Measurements from ENCODE around the gene TPRA1.
A peak's percentile ranks its signal among the peaks of the same experiment; 100 is the strongest.

The TPRA1 gene

DNA sequence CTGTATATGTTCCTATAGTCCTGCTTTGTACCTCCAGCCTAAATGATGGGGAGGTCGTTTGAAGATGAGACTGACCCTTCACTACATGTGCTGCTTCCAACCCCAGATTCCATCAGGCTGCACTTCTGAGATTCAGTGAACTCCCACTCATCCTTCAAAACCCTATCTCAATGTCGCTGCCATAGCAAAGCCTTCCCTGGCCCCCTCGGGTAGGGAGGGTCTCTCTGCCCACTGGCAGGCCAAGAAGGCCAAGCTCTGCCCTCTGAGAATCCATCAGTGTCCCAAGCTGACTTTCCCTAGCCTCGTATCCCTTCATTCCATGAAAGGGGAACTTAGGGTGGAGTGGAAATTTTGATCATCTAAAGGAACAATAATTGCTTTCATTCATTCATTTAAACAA lies 35.4 kb downstream of the TPRA1 start:
- DNase-seq, result no peak

DNA sequence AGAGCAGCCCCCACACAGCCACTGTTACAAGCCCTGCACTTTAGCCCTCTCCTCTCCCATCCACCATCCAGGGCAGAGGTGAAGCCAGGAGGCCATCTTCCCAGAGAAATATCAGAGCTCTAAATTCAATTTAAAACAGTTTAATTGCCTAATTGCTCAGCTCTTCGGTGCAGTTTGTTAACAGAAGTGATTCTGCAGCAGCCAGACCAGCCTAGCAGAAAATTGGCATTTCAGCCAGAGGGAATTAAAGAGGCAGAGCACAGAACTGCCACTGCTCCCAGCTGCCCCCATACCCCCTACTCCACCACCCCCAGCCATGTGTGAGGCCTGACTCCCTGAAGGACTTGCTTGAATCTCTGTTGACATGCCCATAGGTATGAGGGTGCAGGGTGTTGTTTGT lies 38.5 kb downstream of the TPRA1 start:
- DNase-seq, result no peak

GRCh38 chr3:127551178-127551577 lies 39.4 kb downstream of the TPRA1 start:
- DNase-seq, result no peak

GRCh38 chr3:127550468-127551157 lies 39.9 kb downstream of the TPRA1 start:
- no peak for DNase-seq

- no peak for DNase-seq
These were observed 40.6 kb downstream of the TPRA1 start for GRCh38 chr3:127549826-127550467.

GRCh38 chr3:127547761-127548605 lies 42.5 kb downstream of the TPRA1 start:
- peak; percentile 66 to 76 for DNase-seq

DNA sequence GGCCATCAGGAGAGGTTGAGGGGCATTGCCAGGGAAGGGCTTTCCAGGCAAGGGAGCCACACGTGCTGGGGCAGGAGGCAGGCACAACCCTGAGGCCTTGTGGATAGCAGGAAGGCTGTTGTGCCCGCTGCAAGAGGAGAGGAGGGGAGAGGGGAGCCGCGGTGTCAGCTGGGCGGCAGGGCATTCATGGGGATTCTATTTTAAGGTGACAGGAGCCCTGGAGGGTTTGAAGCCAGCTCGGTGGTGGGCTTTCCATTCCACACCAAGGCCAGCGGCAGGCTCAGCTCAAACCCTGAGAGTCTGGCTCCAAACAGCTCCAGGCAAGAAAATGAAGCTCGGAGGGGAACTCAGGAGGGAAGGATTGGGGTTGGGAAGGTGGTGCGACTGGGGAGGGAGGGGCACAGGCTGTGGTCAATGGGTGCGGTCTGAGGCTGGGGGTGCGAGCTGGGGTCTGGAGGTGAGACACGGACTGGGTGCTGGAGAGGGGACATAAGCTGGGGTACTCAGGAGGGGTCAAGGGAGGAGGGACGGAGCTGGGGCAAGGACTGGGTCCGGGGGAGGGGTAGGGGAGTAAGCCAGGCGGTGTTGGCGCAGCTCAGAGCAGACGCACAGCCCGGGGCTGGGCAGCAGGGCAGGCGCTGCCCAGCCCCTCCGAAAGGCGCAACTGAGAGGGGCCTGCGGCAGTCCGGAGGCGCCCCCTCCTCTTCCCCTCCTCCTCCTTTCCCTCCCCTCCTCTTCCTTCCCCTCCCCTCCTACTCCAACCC lies 43.4 kb downstream of the TPRA1 start:
- peak in 1 of 2 donors; percentile 2 for DNase-seq

- DNase-seq, result no peak
These were observed 44.0 kb downstream of the TPRA1 start for GRCh38 chr3:127546554-127546953.

DNA sequence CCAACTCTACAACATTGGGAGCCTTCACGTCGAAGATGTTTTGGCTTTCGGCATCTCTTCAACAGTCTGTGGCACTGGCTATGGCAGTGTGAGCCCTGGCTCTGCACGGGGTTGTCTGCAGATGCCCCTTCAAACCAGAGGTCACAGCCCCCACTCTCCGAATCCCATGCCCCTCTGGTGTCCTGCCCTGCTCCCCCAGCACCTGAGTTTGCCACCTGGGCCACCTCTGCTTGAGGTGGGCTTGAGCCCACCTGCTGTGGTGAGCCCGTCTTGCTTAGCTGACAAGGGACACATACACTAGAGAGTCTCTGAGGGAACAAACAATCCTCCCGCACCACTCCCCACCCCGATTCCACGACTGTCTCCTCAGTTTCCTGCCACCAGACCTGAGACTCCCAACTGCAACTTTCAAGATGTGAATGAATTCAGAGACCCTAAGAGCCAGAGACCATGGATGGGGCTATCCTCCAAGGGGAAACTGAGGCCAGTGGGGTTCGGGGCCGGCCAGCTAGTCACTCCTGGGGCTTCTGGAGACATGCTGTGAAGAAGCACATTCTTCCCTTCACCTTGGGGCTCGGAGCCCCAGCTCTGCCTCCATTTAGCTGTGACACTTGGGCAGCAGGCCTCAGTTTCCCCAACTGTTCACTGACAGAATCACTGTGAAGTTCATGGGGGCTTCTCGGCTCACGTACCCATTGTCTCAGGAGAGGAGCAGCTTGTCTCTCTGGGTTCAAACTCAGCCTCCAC lies 44.6 kb downstream of the TPRA1 start:
- DNase-seq, result no peak

DNA sequence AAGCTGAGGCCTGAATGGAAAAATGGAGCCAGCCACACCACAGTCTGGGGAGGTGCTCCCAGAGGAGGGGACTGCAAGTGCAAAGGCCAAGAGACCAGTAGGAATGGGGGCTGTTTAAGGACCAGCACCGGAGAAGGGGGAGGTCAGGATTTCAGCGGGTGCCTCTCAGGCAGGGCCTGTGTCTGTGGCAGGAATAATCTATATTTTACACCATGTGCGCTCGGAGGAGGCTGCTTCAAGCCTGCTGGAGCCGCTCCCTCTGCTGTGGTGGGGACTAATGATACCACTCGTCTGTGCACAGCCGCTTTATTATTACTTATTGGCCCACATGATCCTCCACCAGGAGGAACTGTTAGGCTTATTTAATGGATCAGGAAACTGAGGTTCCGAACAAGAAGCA lies 45.3 kb downstream of the TPRA1 start:
- no peak for DNase-seq

GRCh38 chr3:127544803-127545201 lies 45.7 kb downstream of the TPRA1 start:
- no peak for DNase-seq

DNA sequence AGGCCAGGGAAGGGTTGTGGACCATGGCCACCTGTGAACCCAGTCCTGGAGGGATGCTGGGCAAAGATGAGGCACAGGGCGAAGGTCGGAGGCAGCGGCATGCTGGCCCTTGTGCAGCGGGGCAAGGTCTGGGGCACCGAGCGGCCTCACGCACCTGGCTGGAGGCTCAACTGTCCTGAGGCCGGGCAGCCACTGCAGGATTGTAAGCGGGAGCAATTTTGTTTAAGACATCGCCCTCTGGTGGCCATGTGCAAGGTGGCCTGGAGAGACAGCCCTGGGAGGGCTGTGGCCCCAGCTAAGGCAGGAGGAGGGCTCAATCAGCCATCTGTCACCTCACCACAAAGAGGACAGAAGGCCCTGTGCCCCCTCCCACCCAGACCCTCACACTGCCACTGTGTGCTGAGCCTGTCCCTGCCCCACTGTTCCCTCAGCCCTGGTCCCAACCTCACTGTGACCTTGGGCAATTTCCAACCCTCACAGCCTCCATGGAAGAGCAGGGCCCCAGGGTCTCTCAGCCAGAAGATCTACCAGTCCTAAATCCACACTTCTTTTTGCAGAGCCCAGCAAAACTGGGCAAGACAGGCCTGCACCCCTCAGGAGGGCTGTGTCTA lies 46.2 kb downstream of the TPRA1 start:
- peak; percentile 61 for DNase-seq

GRCh38 chr3:127543441-127543840 lies 47.1 kb downstream of the TPRA1 start:
- no peak for DNase-seq

DNA sequence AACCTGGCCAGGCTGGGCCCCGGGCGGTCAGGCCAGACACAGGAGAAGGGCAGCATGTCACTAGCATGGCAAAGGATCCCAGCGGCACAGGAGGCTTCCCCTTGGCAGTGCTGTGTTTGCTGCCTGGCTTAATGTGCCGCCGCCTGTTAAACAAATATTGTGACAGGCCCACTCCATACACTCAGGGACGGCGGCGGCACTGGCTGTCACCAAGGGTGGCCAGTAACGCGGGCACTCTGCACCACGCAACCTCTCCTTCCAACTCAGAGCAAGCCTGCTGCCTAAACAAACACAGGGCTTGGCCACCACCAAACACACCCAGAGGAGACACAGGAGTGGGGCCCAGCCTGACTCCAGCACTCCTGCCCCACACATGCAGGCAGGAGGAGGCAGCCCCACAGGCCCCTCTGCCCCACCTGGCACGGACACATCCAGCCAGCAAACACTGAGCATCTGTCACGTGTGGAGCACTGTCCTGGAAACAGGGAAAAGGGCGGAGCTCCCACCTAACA lies 48.0 kb downstream of the TPRA1 start:
- no peak for DNase-seq

GRCh38 chr3:127541320-127541719 lies 49.2 kb downstream of the TPRA1 start:
- DNase-seq, result no peak

GRCh38 chr3:127539366-127540060 lies 51.0 kb downstream of the TPRA1 start:
- no peak for DNase-seq

DNA sequence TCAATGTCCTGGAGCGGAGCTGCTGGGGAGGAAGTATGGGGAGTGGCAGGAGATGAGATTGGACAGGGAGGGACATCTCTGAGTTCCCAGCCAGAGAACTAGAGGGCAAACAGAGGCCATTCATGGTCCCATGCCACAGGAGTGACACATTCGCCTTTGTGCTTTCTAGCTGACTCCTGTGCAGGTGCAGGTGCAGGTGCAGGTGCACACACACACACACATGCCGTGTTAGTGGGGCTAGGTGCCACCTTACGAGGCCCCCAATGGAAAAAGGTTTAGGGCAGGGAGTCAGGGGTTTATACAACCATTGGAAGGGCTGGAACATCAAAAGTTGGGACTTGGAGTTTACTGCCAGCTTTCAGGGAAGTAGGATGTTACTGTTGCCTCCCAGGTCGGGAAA lies 52.0 kb downstream of the TPRA1 start:
- no peak for DNase-seq

DNA sequence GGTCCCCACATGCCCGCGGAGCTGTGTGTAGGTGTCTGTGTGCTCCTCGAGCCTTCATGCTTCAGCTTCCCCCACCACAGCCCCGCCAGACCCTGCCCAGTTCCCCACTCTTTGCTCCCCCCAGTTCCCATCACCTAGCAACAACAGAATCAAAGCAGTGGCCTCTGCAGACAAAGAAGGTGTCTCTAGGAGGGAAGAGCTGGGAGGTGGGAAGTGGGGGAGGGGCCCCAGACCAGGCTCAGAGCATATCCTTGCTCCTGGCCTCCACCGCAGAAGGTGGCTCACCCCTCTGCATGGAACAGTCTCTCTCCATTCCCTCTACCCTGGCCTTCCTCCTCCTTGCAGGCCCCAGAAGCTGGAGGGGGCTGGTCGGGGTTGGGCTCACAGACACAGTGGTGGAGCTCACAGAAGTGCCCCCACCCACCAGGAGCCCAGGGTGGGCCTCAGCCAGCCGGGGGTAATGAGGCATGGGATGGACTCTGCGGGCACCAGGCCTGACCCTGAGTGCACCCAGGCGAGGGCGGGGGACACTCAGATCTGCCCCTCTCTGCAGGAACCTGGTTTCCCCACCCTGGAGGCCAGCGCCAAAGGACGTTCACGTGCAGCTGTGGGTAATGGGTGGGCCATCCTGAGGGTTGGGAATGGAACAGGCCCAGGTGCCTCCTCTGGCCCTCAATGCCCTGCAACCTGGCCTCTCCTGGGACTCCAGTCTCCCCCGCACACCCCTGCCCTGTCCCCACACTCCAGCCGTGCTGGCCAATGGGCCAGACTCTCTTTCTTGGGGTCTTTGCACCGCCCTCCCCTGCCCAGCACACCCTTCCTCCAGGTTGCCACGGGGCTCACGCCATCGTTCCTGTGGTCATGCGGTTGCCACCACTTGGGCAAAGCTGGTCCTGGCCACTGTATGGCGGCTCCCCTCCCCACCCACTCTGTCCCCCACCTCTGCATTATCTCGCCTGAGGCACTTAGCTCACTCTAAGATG lies 53.4 kb downstream of the TPRA1 start:
- no peak for DNase-seq

Measured in CD4-positive, alpha-beta T cell treated with Interleukin-4 for 1 hour (primary cell).